PC-3 (cell line): ENCODE data around the gene IRGM. TPM values are rescaled to one million over a fixed set of nuclear protein-coding genes. Genes with fewer than 3 reads are reported as not detected.

Source experiments
- ATAC-seq: fragments of 200-7000 bp; cut with Tn5 transposase; 2 replicates; pipeline ENCODE4 v1.9.1; 2020; ENCODE audit warnings: mild to moderate bottlenecking, moderate library complexity
- BruUV-seq: library from RNA; stranded (reverse); fragments of 400-500 nt; replicated peaks from 2 replicates; lab custom pipeline; 2021; lab: Mats Ljungman, UMichigan
- CTCF ChIA-PET: fragments of 300-600 bp; sonication (Branson Sonifier 250); formaldehyde crosslinking; loops from one replicate; lab custom pipeline; 2022; ENCODE audit warnings: antibody characterized with exemption; lab: Charles Lee
- POLR2A ChIA-PET: fragments of 300-600 bp; sonication (Branson Sonifier 250); formaldehyde crosslinking; loops from one replicate; lab custom pipeline; 2022; ENCODE audit warnings: antibody characterized with exemption; ENCODE audit not compliant: unreplicated experiment; lab: Charles Lee
- DNase-seq: peaks from one replicate; pipeline ENCODE4 v3.0.0-alpha.2; 2015
- H2AFZ ChIP-seq: fragments of 300-600 bp; sonication (generic); 2 replicates; pipeline ENCODE4 v1.6.0; 2016; ENCODE audit warnings: antibody characterized with exemption, low read length
- H3F3A ChIP-seq: fragments of 300-600 bp; sonication (generic); one replicate; pipeline ENCODE4 v1.6.0; 2017; ENCODE audit warnings: antibody characterized with exemption, low read length, control low read depth, mild to moderate bottlenecking; ENCODE audit not compliant: unreplicated experiment
- H3K27ac ChIP-seq: fragments of 300-600 bp; sonication (generic); 2 replicates; pipeline ENCODE4 v1.5.1; 2016; ENCODE audit warnings: mild to moderate bottlenecking, low read length
- H3K27me3 ChIP-seq: fragments of 300-600 bp; sonication (generic); 2 replicates; pipeline ENCODE4 v1.6.1; 2016; ENCODE audit warnings: low read length, mixed read lengths
- H3K36me3 ChIP-seq: fragments of 300-600 bp; sonication (generic); 2 replicates; pipeline ENCODE4 v1.6.1; 2016; ENCODE audit warnings: low read depth, mixed run types, low read length, mixed read lengths
- H3K4me1 ChIP-seq: fragments of 300-600 bp; sonication (generic); 2 replicates; pipeline ENCODE4 v1.5.1; 2016; ENCODE audit warnings: low read length; ENCODE audit not compliant: insufficient read depth
- H3K4me2 ChIP-seq: fragments of 300-600 bp; sonication (generic); 2 replicates; pipeline ENCODE4 v1.6.0; 2016; ENCODE audit warnings: low read length
- H3K4me3 ChIP-seq: fragments of 300-600 bp; sonication (generic); 2 replicates; pipeline ENCODE4 v1.5.1; 2016; ENCODE audit warnings: mild to moderate bottlenecking, low read length, mixed read lengths
- H3K79me2 ChIP-seq: fragments of 300-600 bp; sonication (generic); 2 replicates; pipeline ENCODE4 v1.6.1; 2017; ENCODE audit warnings: low read length, mixed read lengths
- H3K9ac ChIP-seq: fragments of 300-600 bp; sonication (generic); 2 replicates; pipeline ENCODE4 v1.6.0; 2016; ENCODE audit warnings: mild to moderate bottlenecking, low read length
- H3K9me2 ChIP-seq: fragments of 300-600 bp; sonication (generic); replicated peaks from 2 replicates; pipeline ENCODE4 v1.6.1; 2016; ENCODE audit warnings: mixed run types, low read length, mixed read lengths
- H3K9me3 ChIP-seq: fragments of 300-600 bp; sonication (generic); 2 replicates; pipeline ENCODE4 v1.6.1; 2016; ENCODE audit warnings: low read length, mixed read lengths
- H4K20me1 ChIP-seq: fragments of 300-600 bp; sonication (generic); 2 replicates; pipeline ENCODE4 v1.6.1; 2016; ENCODE audit warnings: low read length, mixed read lengths
- EZH2 ChIP-seq: fragments of 300-600 bp; sonication (generic); IDR thresholded peaks from one replicate; pipeline ENCODE4 v1.6.1; 2017; ENCODE audit warnings: antibody characterized with exemption, mild to moderate bottlenecking, low read length; ENCODE audit not compliant: unreplicated experiment
- EZH2phosphoT487 ChIP-seq: fragments of 300-600 bp; sonication (generic); IDR thresholded peaks from 2 replicates; pipeline ENCODE4 v1.6.1; 2018; ENCODE audit warnings: mild to moderate bottlenecking, antibody characterized with exemption, low read length, borderline replicate concordance
- intact Hi-C: fragments of 100-400 bp; cut with micrococcal nuclease; formaldehyde crosslinking; loops from 2 replicates; pipeline ENCODE4 v1.9.0; 2023
- total RNA-seq: library from RNA; depleted of rRNA; stranded (reverse); fragments of >200 nt; gene quantifications from 2 replicates; pipeline ENCODE4 v1.2.3, GENCODE V29; 2014
- TF ChIP-seq, protein P1 (sequence below): fragments of 300-600 bp; sonication (generic); conservative IDR thresholded peaks from 2 replicates; pipeline ENCODE4 v1.5.1; 2017; ENCODE audit warnings: antibody characterized with exemption, low read depth, mild to moderate bottlenecking, low read length

The IRGM gene
- total RNA-seq, 1 experiment from 2014 or later: not detected

DNA sequence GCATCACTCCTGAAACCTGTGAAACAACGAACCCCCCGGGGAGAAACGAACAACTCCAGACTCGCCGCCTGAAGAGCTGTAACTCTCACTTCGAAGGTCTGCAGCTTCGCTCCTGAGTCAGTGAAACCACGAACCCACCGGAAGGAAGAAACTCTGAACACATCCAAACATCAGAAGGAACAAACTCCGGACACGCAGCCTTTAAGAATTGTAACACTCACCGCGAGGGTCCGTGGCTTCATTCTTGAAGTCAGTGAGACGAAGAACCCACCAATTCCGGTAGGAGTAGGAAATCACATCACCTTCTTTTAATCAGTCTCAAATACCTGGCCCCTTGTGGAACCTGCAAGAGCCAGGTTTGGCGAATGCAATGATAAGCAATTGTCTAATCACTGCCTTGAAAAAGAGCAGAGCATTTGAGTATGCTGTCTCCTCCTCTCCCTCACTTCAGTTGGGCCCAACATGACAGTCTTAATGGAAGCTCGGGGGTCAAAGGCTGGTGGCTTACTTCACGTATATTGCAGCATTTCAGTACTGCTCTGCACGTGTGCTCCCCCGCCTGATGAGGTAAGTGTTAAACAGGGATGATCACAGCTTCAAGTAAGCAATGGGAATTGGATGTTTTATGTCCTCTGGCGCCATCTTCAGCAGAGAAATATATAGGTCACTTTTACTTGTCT lies 473 bp downstream of the IRGM start:
- no peaks in the 10 kb centered on the region for H3K9me3 ChIP-seq
- intact Hi-C loops: loop anchor here (1.0 to 10.0 kb wide), 4 partner anchors 45 to 285 kb away; partner anchors contain the start of gene RBM22
- no peaks in the 10 kb centered on the region for H3F3A ChIP-seq
- H3K9me2 ChIP-seq: no peaks in the 10 kb centered on the region
- no peaks in the 10 kb centered on the region for H3K4me1 ChIP-seq
- H3K79me2 ChIP-seq: no peaks in the 10 kb centered on the region
- POLR2A ChIA-PET: no interaction called here
- peak overlapping the region; percentile 36; the same call in 1 of the 2 replicates for H2AFZ ChIP-seq
- H3K4me2 ChIP-seq: no peak overlapping the region
- no peak overlapping the region for H3K27ac ChIP-seq
- H3K4me3 ChIP-seq: no peak overlapping the region
- DNase-seq: peak; percentile 79
- H3K36me3 ChIP-seq: no peaks in the 10 kb centered on the region
- H4K20me1 ChIP-seq: no peaks in the 10 kb centered on the region
- H3K27me3 ChIP-seq: no peaks in the 10 kb centered on the region
- CTCF ChIA-PET: interaction anchor here (0.6 to 2.2 kb wide), 3 partner anchors 46 to 175 kb away, joined by 3 to 16 read pairs (median 4); partner anchors contain the start of gene RBM22
- ATAC-seq: peak; percentile 91
- no peak overlapping the region for H3K9ac ChIP-seq
- no TSS peak for BruUV-seq
- TF ChIP-seq, protein P1, sequence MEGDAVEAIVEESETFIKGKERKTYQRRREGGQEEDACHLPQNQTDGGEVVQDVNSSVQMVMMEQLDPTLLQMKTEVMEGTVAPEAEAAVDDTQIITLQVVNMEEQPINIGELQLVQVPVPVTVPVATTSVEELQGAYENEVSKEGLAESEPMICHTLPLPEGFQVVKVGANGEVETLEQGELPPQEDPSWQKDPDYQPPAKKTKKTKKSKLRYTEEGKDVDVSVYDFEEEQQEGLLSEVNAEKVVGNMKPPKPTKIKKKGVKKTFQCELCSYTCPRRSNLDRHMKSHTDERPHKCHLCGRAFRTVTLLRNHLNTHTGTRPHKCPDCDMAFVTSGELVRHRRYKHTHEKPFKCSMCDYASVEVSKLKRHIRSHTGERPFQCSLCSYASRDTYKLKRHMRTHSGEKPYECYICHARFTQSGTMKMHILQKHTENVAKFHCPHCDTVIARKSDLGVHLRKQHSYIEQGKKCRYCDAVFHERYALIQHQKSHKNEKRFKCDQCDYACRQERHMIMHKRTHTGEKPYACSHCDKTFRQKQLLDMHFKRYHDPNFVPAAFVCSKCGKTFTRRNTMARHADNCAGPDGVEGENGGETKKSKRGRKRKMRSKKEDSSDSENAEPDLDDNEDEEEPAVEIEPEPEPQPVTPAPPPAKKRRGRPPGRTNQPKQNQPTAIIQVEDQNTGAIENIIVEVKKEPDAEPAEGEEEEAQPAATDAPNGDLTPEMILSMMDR: peak; percentile 87
- no peak for TF ChIP-seq EZH2

DNA sequence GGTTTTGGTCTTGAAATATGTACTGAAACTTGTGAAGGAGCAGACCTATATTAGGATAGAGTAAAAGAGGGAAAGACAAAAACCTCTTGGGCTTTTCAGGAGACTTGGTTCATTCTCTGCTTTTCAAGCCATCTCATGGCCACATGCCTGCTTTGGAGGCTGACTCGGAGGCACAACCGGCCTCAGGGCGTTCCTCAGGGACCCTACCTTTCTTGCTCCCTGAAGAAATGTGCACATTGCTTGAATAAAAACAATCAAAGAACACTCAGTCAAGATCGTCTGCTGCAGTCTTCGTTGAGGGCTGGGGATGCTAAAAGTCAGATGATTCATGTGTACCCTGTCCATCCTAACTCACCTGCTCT lies 994 bp downstream of the IRGM start:
- Histone ChIP-seq H3K9me3 (no peaks in the 10 kb centered on the region), H3K9ac (no peak overlapping the region), H3K79me2 (no peaks in the 10 kb centered on the region), H3K4me3 (no peak overlapping the region), H2AFZ (no peak overlapping the region), H3K4me1 (no peaks in the 10 kb centered on the region), H3K36me3 (no peaks in the 10 kb centered on the region), H3F3A (no peaks in the 10 kb centered on the region), H4K20me1 (no peaks in the 10 kb centered on the region), H3K27me3 (no peaks in the 10 kb centered on the region), H3K9me2 (no peaks in the 10 kb centered on the region), H3K27ac (no peak overlapping the region), H3K4me2 (no peak overlapping the region)
- TF ChIP-seq EZH2 (no peak), EZH2phosphoT487 (no peak)
- TF ChIP-seq, protein P1: no peak
- ChIA-PET POLR2A (no interaction called here), CTCF (interaction anchor here (0.7 to 2.2 kb wide), 2 partner anchors 46 to 146 kb away, joined by 4 to 16 read pairs; partner anchors contain the start of gene RBM22)
- no TSS peak for BruUV-seq
- ATAC-seq (no peak), DNase-seq (no peak)
- intact Hi-C loops: loop anchor here (1.0 to 10.0 kb wide), 4 partner anchors 46 to 286 kb away; partner anchors contain the start of gene RBM22

DNA sequence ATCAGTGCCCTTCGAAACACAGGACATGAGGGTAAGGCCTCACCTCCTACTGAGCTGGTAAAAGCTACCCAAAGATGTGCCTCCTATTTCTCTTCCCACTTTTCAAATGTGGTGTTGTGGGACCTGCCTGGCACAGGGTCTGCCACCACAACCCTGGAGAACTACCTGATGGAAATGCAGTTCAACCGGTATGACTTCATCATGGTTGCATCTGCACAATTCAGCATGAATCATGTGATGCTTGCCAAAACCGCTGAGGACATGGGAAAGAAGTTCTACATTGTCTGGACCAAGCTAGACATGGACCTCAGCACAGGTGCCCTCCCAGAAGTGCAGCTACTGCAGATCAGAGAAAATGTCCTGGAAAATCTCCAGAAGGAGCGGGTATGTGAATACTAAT lies 1.9 kb downstream of the IRGM start:
- Histone ChIP-seq H3K4me1 (no peaks in the 10 kb centered on the region), H4K20me1 (no peaks in the 10 kb centered on the region), H2AFZ (no peak overlapping the region), H3K27me3 (no peaks in the 10 kb centered on the region), H3K36me3 (no peaks in the 10 kb centered on the region), H3K9me2 (no peaks in the 10 kb centered on the region), H3K4me3 (no peak overlapping the region), H3K79me2 (no peaks in the 10 kb centered on the region), H3K9me3 (no peaks in the 10 kb centered on the region), H3K27ac (no peak overlapping the region), H3F3A (no peaks in the 10 kb centered on the region), H3K4me2 (no peak overlapping the region), H3K9ac (no peak overlapping the region)
- POLR2A ChIA-PET: no interaction called here
- no TSS peak for BruUV-seq
- TF ChIP-seq EZH2 (no peak), EZH2phosphoT487 (no peak)
- TF ChIP-seq, protein P1: no peak
- intact Hi-C loops: loop anchor here (10.0 kb wide), 1 partner anchor 193 kb away; no protein-coding TSS in a partner anchor
- CTCF ChIA-PET: no interaction called here
- ATAC-seq: no peak
- peak; percentile 45 for DNase-seq
